GM21737 (cell line): Measurements from ENCODE around the gene MAPRE2.

Source experiments
- ATAC-seq: cut with Tn5 transposase; IDR thresholded peaks from one replicate; pipeline ENCODE4 v1.9.1; 2021; ENCODE audit warnings: mild to moderate bottlenecking, moderate library complexity; ENCODE audit not compliant: unreplicated experiment

Gene MAPRE2

GRCh38 chr18:35174093-35174731, 133.0 kb downstream of the MAPRE2 start:
- ATAC-seq, result no peak

- ATAC-seq, result no peak
Measured at GRCh38 chr18:35174745-35175144, 133.5 kb downstream of the MAPRE2 start.

GRCh38 chr18:35176925-35177324, 135.7 kb downstream of the MAPRE2 start:
- no peak for ATAC-seq

GRCh38 chr18:35178260-35178659, 137.0 kb downstream of the MAPRE2 start:
- no peak for ATAC-seq

DNA sequence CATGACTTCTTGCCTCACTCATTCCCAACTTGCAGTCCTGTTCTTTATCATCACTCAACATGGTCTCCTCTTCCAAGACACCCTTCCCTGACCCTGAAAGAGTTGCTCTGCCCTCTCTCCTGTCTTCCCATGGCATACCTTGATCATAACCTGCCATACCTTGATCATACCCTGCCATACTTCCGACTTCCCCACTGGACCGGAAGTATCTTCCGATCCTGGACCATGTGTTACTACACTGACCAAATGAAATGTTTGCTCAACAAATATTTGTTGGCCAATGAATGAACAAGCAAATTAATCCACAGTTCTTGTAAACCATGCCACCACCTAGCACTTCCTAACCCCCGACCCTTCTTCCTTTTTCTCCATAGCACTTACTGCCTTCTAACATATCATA, 138.7 kb downstream of the MAPRE2 start:
- ATAC-seq, result no peak

- no peak for ATAC-seq
Measured at GRCh38 chr18:35180455-35180854, 139.2 kb downstream of the MAPRE2 start.

DNA sequence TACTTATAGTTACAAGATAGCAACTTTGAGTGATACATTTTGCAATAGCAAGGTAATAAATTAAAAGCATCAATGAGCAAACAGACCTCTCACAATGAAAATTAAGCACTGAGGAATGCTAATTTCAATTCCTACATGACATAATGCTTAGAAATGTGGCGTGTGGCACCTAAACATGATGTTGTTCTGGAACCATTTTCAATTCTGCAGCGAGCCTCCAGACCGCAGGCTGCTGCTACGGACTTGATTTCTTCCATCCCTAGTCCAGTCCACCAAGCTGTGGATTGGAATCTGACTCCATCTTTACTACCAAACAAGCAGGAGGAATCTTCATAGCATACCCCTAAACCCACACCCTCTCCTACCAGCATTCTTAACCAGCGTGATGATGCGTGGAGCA, 140.9 kb downstream of the MAPRE2 start:
- no peak for ATAC-seq

DNA sequence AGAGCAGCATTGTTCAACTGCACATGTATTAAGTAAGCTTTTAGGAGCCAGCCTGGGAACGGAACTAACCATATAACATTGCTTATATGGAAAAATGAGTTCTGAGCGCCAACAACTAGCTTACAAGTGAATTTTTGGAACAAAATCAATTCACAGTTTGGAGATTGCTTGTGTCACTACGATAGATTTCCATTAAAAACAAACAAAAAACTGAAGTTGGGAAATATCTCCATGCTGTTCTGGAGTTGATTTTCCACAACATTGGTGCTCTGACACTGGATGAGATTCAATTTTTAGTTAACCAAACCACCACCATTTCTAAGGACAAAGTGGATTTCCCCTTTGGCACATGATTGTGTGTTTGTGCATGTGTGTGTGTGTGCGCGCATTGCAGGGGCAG, 142.7 kb downstream of the MAPRE2 start:
- no peak for ATAC-seq

- no peak for ATAC-seq
Measured at GRCh38 chr18:35185771-35186170, 144.6 kb downstream of the MAPRE2 start.

GRCh38 chr18:35186291-35187034, 145.2 kb downstream of the MAPRE2 start:
- ATAC-seq, result no peak

- no peak for ATAC-seq
Measured at GRCh38 chr18:35189510-35189909, 148.3 kb downstream of the MAPRE2 start.

DNA sequence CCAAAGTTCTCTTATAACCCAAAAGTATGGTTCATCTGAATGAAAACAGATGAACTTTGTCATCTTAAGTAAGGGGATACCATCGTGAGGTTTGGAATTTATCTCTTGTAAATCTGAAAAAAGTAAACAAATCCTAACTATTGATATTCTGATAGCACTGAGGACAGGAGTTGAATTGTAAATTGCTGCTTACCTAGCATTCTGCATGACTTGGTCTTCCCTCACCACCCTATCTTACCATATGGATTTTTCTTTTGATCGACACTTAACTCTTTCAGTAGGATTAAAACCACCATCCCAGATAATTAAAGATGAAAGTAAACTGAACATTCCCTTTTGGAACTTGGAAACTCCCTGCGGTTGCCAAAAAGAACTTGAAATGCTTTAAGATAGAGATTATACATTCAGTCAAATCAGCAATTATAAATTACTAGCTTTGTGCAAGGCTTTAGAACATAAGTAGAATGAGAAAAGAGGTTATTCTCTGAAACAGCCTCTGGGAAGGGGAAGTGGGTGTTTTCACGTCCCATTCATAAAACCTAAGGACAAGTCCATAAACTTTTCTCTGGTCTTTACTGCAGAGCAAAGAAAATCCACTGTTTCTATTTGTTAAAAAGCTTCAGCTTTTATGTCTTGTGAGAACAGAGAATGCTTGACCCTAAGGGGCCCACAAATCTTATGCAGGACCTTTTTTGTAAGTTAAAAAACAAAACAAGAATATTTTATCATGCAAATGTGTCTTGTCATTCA, 149.9 kb downstream of the MAPRE2 start:
- no peak for ATAC-seq

DNA sequence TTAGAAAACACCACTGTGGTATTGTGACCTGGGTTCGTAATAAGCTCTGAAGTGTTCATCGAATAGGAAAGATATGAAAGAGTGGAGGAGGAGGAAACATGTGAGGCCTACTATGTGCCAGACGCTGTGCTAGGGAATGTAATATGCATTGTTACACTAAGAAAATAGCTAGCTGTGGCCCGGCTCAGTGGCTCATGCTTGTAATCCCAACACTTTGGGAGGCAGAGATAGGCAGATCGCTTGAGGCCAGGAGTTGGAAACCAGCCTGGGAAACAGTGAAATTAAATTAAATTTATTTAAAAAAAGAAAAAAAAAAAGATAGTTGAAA, 150.4 kb downstream of the MAPRE2 start:
- ATAC-seq, result no peak

- no peak for ATAC-seq
Measured at GRCh38 chr18:35192415-35192814, 151.2 kb downstream of the MAPRE2 start.
